HUES6 (cell line): Measurements from ENCODE around the gene NECTIN3.
A peak's percentile ranks its signal among the peaks of the same experiment; 100 is the strongest.

Source experiments
- H3K27ac ChIP-seq: 2 replicates; pipeline ENCODE4 v1.7.0; 2013; ENCODE audit warnings: low read depth, mild to moderate bottlenecking, low read length, inconsistent platforms
- H3K27me3 ChIP-seq: 2 replicates; pipeline ENCODE4 v1.6.1; 2013; ENCODE audit warnings: low read length; ENCODE audit not compliant: control insufficient read depth, insufficient read depth
- H3K36me3 ChIP-seq: 2 replicates; pipeline ENCODE4 v1.6.1; 2013; ENCODE audit warnings: low read length; ENCODE audit not compliant: control insufficient read depth, insufficient read depth
- H3K4me1 ChIP-seq: 2 replicates; pipeline ENCODE4 v1.6.1; 2013; ENCODE audit warnings: low read length; ENCODE audit not compliant: control insufficient read depth, insufficient read depth
- H3K4me3 ChIP-seq: 2 replicates; pipeline ENCODE4 v1.5.1; 2013; ENCODE audit warnings: low read depth, low read length
- H3K9ac ChIP-seq: one replicate; pipeline ENCODE4 v1.6.1; 2013; ENCODE audit warnings: mild to moderate bottlenecking, low read length
- H3K9me3 ChIP-seq: 2 replicates; pipeline ENCODE4 v1.6.1; 2013; ENCODE audit warnings: low read depth, low read length; ENCODE audit not compliant: control insufficient read depth, insufficient read depth

NECTIN3 gene, protein sequence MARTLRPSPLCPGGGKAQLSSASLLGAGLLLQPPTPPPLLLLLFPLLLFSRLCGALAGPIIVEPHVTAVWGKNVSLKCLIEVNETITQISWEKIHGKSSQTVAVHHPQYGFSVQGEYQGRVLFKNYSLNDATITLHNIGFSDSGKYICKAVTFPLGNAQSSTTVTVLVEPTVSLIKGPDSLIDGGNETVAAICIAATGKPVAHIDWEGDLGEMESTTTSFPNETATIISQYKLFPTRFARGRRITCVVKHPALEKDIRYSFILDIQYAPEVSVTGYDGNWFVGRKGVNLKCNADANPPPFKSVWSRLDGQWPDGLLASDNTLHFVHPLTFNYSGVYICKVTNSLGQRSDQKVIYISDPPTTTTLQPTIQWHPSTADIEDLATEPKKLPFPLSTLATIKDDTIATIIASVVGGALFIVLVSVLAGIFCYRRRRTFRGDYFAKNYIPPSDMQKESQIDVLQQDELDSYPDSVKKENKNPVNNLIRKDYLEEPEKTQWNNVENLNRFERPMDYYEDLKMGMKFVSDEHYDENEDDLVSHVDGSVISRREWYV

GRCh38 chr3:111071257-111072030, at the start of gene NECTIN3:
NECTIN3 (plus strand) TSS chr3:111071816; CDS start chr3:111072018, 202 bp downstream.
- H3K4me3 ChIP-seq: peak within 1 kb of the TSS; percentile 90
- H3K9ac ChIP-seq: peak within 1 kb of the TSS; percentile 85
- H3K27me3 ChIP-seq: no peaks in the 10 kb centered on the region; the same call in 1 of the 2 replicates
- H3K4me1 ChIP-seq: peaks cover 23% of the 10 kb centered on the region
- peak within 1 kb of the TSS; percentile 83; the same call in 1 of the 2 replicates for H3K27ac ChIP-seq
- H3K36me3 ChIP-seq: no peaks in the 10 kb centered on the region
- no peaks in the 10 kb centered on the region for H3K9me3 ChIP-seq

DNA sequence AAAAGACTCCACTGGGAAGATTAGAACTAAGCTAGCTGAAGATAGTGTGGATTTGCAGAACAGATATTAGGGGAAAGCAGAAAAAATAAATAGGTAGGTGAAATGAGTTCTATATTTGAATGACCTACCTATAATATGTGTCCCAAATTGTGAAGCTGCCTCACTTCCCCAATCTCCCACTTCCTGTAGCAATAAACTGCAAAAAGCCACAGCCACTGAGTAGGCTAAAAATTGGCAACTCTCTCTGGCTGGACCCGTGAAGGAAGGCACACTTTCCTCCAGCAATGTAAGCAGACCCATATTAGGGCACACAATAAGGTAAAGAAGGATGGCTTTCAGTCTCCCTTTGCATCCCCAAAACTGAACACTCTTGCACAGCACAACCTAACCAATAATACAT, 43.7 kb upstream of the NECTIN3 start:
- Histone ChIP-seq H3K4me1 (no peaks in the 10 kb centered on the region), H3K9ac (no peak overlapping the region), H3K9me3 (no peaks in the 10 kb centered on the region), H3K27me3 (no peaks in the 10 kb centered on the region), H3K27ac (no peak overlapping the region), H3K4me3 (no peak overlapping the region), H3K36me3 (no peaks in the 10 kb centered on the region)

DNA sequence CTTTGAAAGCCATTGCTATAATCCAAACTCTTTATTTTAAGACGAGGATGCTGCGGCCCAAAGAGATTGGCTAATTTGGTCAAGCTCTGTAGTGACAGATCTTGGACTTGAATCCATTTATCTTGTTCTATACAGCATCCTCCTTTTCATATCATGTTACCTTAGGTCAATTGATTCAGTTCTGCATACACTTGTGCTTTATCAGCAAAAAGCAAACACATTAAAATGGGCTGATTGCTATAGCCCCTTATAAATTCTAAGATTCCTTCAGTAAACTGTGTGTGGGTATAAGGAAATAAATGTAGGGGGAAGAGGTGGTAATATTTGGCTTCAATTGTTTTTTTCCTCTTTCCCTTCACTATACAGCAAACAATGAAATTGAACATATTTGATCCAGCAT, 40.1 kb upstream of the NECTIN3 start:
- no peak overlapping the region for H3K4me3 ChIP-seq
- H3K4me1 ChIP-seq: no peaks in the 10 kb centered on the region; the same call in 1 of the 2 replicates
- no peaks in the 10 kb centered on the region for H3K27me3 ChIP-seq
- H3K36me3 ChIP-seq: no peaks in the 10 kb centered on the region
- no peak overlapping the region for H3K9ac ChIP-seq
- H3K27ac ChIP-seq: no peak overlapping the region
- no peaks in the 10 kb centered on the region for H3K9me3 ChIP-seq

DNA sequence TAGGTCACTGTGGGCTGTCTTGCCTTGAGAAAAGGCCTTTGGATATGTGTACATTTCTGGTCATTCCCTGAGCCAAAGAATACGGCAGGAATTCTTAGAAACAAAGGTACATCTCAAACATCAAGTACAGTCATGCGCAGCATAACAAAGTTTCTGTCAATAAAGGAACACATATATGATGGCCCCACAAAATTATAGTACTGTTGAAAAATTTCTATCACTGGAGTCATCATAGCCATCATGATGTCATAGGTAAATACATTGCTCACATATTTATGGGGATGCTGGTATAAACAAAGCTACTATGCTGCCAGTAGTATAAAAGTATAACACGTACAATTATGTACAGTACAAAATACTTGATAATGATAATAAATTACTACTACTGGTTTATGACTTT, 38.9 kb upstream of the NECTIN3 start:
- H3K36me3 ChIP-seq: no peaks in the 10 kb centered on the region
- H3K27me3 ChIP-seq: no peaks in the 10 kb centered on the region
- no peaks in the 10 kb centered on the region for H3K9me3 ChIP-seq
- H3K9ac ChIP-seq: no peak overlapping the region
- H3K4me3 ChIP-seq: no peak overlapping the region
- H3K27ac ChIP-seq: no peak overlapping the region
- H3K4me1 ChIP-seq: no peaks in the 10 kb centered on the region; the same call in 1 of the 2 replicates

- Histone ChIP-seq H3K4me1 (no peaks in the 10 kb centered on the region; the same call in 1 of the 2 replicates), H3K9me3 (no peaks in the 10 kb centered on the region), H3K27me3 (no peaks in the 10 kb centered on the region), H3K27ac (no peak overlapping the region), H3K36me3 (no peaks in the 10 kb centered on the region), H3K4me3 (no peak overlapping the region), H3K9ac (no peak overlapping the region)
These were observed 38.1 kb upstream of the NECTIN3 start for GRCh38 chr3:111033470-111034050.

DNA sequence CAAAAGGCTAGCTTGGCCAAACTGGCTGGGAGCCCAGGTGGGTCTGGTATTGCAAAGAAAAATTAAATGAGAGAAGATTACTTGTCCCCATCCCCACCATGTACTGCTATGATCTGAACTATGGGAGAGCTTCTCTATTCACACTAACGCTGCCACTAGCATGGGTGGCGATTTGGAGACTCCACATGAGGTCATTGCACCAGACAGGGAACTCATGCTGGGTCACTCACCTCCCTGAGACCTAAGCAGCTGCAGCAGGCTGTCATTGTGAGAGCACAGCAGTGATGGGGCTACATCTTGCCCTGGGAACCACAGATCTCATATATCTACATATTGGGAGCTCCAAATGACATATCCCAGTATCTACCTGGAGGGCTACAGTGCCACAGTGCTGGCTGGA, 36.3 kb upstream of the NECTIN3 start:
- no peak overlapping the region for H3K9ac ChIP-seq
- no peaks in the 10 kb centered on the region for H3K27me3 ChIP-seq
- no peaks in the 10 kb centered on the region; the same call in 1 of the 2 replicates for H3K4me1 ChIP-seq
- H3K9me3 ChIP-seq: peaks cover 14% of the 10 kb centered on the region
- no peak overlapping the region for H3K27ac ChIP-seq
- H3K36me3 ChIP-seq: no peaks in the 10 kb centered on the region
- H3K4me3 ChIP-seq: no peak overlapping the region

- no peaks in the 10 kb centered on the region; the same call in 1 of the 2 replicates for H3K4me1 ChIP-seq
- H3K9me3 ChIP-seq: peaks cover 20% of the 10 kb centered on the region
- H3K4me3 ChIP-seq: no peak overlapping the region
- no peaks in the 10 kb centered on the region for H3K36me3 ChIP-seq
- no peaks in the 10 kb centered on the region for H3K27me3 ChIP-seq
- no peak overlapping the region for H3K27ac ChIP-seq
- no peak overlapping the region for H3K9ac ChIP-seq
These were observed 35.7 kb upstream of the NECTIN3 start for GRCh38 chr3:111035902-111036301.

DNA sequence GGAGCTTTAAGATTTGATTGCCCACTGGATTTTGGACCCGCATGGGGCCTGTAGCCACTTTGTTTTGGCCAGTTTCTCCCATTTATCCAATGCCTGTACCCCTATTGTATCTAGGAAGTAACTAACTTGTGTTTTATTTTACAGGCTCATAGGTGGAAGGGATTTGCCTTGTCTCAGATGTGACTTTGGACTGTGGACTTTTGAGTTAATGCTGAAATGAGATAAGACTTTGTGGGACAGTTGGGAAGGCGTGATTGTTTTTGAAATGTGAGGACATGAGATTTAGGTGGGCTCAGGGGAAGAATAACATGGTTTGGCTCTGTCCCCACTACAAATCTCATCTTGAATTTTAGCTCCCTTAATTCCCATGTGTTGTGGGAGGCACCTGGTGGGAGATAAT, 30.7 kb upstream of the NECTIN3 start:
- H3K4me1 ChIP-seq: peaks cover 6% of the 10 kb centered on the region; the same call in 1 of the 2 replicates
- H3K9me3 ChIP-seq: peaks cover 38% of the 10 kb centered on the region
- no peaks in the 10 kb centered on the region for H3K36me3 ChIP-seq
- no peak overlapping the region for H3K27ac ChIP-seq
- H3K27me3 ChIP-seq: no peaks in the 10 kb centered on the region
- no peak overlapping the region for H3K9ac ChIP-seq
- H3K4me3 ChIP-seq: no peak overlapping the region

GRCh38 chr3:111045564-111045963, 26.1 kb upstream of the NECTIN3 start:
- no peak overlapping the region for H3K4me3 ChIP-seq
- 0 out of 2 replicates have a peak overlapping the region, but pooled peaks have one; percentile 79 for H3K27ac ChIP-seq
- no peak overlapping the region for H3K9ac ChIP-seq
- no peaks in the 10 kb centered on the region for H3K36me3 ChIP-seq
- peaks cover 21% of the 10 kb centered on the region for H3K9me3 ChIP-seq
- H3K4me1 ChIP-seq: peaks cover 34% of the 10 kb centered on the region
- H3K27me3 ChIP-seq: no peaks in the 10 kb centered on the region

- no peaks in the 10 kb centered on the region for H3K27me3 ChIP-seq
- peaks cover 34% of the 10 kb centered on the region for H3K4me1 ChIP-seq
- H3K4me3 ChIP-seq: no peak overlapping the region
- H3K9ac ChIP-seq: no peak overlapping the region
- H3K27ac ChIP-seq: peak overlapping the region; percentile 79
- no peaks in the 10 kb centered on the region for H3K36me3 ChIP-seq
- H3K9me3 ChIP-seq: peaks cover 6% of the 10 kb centered on the region
These were observed 24.6 kb upstream of the NECTIN3 start for GRCh38 chr3:111047042-111047441.
